Measurements from ENCODE around the gene NR6A1. TPM values are rescaled to one million over a fixed set of nuclear protein-coding genes. Genes with fewer than 3 reads are reported as not detected.

NR6A1 gene
- total RNA-seq, 1 donor from 2014 or later: 0.92 TPM

DNA sequence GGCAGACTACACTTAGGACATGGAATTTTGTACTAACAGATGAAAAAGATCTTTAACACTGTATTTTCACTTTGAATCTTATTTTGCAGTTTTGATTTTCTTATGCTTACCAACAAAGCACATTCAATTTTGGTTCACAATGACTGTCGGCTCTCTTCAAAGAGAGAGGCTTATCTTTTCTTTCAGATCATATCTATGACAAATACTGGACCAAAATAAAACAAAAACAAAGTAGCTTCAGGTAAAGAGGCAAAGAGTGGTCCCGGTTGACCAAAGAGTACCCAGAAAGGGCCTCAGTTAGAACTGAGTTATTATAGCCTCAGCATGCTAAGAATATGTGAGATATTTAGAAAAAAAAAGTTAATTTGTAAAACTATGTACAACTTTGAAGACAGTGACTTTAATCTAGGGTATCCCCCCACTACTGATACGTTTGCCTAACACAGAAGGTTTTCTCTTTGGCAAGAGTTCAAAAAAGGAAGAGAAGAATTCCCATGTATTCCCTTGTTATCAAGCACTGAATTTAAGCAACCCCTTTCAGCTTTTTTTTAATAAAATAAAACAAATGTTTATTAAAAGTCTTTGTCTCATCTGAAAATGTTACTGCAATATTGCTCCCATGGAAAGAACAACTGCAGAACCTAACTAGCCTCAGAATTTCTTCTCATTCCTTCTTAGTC lies 50.5 kb downstream of the NR6A1 start:
- DNase-seq (ENCODE audit: low read depth): no peak
- Histone ChIP-seq H3K36me3 (ENCODE audit: control insufficient read depth, insufficient read depth, low read length) (no peaks in the 10 kb centered on the region), H3K27me3 (ENCODE audit: control insufficient read depth, insufficient read depth, low read length) (no peaks in the 10 kb centered on the region), H3K4me3 (ENCODE audit: low read depth, low read length) (no peak overlapping the region)
- TF ChIP-seq, protein P1, sequence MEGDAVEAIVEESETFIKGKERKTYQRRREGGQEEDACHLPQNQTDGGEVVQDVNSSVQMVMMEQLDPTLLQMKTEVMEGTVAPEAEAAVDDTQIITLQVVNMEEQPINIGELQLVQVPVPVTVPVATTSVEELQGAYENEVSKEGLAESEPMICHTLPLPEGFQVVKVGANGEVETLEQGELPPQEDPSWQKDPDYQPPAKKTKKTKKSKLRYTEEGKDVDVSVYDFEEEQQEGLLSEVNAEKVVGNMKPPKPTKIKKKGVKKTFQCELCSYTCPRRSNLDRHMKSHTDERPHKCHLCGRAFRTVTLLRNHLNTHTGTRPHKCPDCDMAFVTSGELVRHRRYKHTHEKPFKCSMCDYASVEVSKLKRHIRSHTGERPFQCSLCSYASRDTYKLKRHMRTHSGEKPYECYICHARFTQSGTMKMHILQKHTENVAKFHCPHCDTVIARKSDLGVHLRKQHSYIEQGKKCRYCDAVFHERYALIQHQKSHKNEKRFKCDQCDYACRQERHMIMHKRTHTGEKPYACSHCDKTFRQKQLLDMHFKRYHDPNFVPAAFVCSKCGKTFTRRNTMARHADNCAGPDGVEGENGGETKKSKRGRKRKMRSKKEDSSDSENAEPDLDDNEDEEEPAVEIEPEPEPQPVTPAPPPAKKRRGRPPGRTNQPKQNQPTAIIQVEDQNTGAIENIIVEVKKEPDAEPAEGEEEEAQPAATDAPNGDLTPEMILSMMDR (IDR thresholded peaks at IDR 0.05; ENCODE audit: insufficient read depth, low read length, poor library complexity, severe bottlenecking): no peak

DNA sequence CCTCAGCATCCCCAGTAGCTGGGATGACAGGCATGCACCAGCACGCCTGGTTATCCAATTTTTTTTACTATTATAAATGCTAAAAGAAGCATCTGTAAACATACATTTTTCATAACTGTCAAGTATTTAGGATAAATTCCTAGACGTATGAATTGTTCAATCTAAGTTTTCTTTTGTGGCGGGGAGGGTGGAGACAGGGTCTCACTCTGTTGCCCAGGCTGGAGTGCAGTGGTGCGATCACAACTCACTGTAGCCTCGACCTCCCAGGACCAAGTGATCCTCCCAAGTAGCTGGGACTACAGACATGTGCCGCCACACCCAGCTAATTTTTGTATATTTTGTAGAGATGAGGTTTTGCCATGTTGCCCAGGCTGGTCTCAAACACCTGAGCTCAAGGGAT lies 52.2 kb downstream of the NR6A1 start:
- Histone ChIP-seq H3K36me3 (ENCODE audit: control insufficient read depth, insufficient read depth, low read length) (no peaks in the 10 kb centered on the region), H3K4me3 (ENCODE audit: low read depth, low read length) (no peak overlapping the region), H3K27me3 (ENCODE audit: control insufficient read depth, insufficient read depth, low read length) (no peaks in the 10 kb centered on the region)
- TF ChIP-seq, protein P1 (IDR thresholded peaks at IDR 0.05; ENCODE audit: insufficient read depth, low read length, poor library complexity, severe bottlenecking): no peak
- DNase-seq (ENCODE audit: low read depth): no peak

- DNase-seq (ENCODE audit: low read depth): no peak
- TF ChIP-seq, protein P1 (IDR thresholded peaks at IDR 0.05; ENCODE audit: insufficient read depth, low read length, poor library complexity, severe bottlenecking): no peak
- Histone ChIP-seq H3K4me3 (ENCODE audit: low read depth, low read length) (no peak overlapping the region), H3K36me3 (ENCODE audit: control insufficient read depth, insufficient read depth, low read length) (no peaks in the 10 kb centered on the region), H3K27me3 (ENCODE audit: control insufficient read depth, insufficient read depth, low read length) (no peaks in the 10 kb centered on the region)
These were observed 53.5 kb downstream of the NR6A1 start for GRCh38 chr9:124717597-124717996.

DNA sequence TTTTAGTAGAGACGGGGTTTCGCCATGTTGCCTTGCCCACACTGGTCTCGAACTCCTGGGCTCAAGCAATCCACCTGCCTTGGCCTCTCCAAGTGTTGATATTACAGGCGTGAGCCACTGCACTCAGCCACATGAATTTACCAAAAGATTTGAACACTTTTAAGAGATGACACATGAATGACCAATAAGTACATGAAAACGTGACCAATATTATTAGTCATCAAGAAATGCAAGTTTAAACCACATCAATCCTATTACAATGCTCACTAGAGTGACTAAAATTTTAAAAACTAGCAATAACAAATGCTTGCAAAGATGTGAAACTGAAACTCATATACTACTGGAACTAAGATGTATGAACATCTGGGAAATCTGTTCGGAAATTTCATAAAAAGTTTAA lies 54.3 kb downstream of the NR6A1 start:
- Histone ChIP-seq H3K36me3 (ENCODE audit: control insufficient read depth, insufficient read depth, low read length) (no peaks in the 10 kb centered on the region), H3K27me3 (ENCODE audit: control insufficient read depth, insufficient read depth, low read length) (no peaks in the 10 kb centered on the region), H3K4me3 (ENCODE audit: low read depth, low read length) (no peak overlapping the region)
- no peak for DNase-seq (ENCODE audit: low read depth)
- TF ChIP-seq, protein P1 (IDR thresholded peaks at IDR 0.05; ENCODE audit: insufficient read depth, low read length, poor library complexity, severe bottlenecking): no peak

DNA sequence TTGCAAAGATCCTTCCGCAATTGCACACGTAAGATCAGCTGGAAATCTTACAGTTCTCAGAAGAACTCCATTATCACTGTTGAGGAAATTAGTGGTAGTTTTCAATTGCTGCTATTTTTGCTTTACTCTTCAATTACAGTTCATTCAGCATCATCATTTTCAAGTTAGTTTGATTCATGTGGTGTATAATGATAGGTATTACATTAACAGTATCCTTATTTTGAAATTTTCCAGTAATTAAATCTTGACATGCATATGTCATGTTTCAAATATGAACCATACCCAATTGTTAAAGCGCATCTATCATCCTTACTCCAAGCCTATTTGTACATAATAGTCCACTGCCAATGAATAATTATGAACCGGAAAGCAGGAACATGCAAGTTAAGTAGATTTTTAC lies 60.3 kb downstream of the NR6A1 start:
- Histone ChIP-seq H3K4me3 (ENCODE audit: low read depth, low read length) (no peak overlapping the region), H3K27me3 (ENCODE audit: control insufficient read depth, insufficient read depth, low read length) (no peaks in the 10 kb centered on the region), H3K36me3 (ENCODE audit: control insufficient read depth, insufficient read depth, low read length) (no peaks in the 10 kb centered on the region)
- no peak for DNase-seq (ENCODE audit: low read depth)
- TF ChIP-seq, protein P1 (IDR thresholded peaks at IDR 0.05; ENCODE audit: insufficient read depth, low read length, poor library complexity, severe bottlenecking): no peak

DNA sequence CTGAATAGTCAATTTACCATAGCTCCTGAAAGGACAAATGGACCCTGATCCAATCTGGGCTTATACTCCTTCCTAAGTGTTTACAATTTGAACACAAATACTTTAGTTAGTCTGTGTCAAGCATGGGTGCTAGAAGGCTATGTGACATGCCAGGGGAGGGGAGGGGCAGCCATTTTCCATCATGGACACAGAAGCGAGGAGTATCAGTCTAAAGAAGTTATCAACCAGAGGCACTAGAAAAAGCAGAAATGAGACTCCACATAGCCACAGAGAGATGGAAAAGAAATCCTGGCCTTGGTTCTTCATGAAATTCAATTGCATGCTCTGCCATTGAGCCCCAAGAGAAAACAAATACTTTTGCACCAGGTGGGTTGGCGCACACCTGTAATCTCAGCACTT lies 61.8 kb downstream of the NR6A1 start:
- H3K27me3 ChIP-seq (ENCODE audit: control insufficient read depth, insufficient read depth, low read length): no peaks in the 10 kb centered on the region
- H3K36me3 ChIP-seq (ENCODE audit: control insufficient read depth, insufficient read depth, low read length): no peaks in the 10 kb centered on the region
- no peak for DNase-seq (ENCODE audit: low read depth)
- H3K4me3 ChIP-seq (ENCODE audit: low read depth, low read length): no peak overlapping the region
- TF ChIP-seq, protein P1 (IDR thresholded peaks at IDR 0.05; ENCODE audit: insufficient read depth, low read length, poor library complexity, severe bottlenecking): no peak
